ENCODE measurements around the gene REX1BD. TPM values are rescaled to one million over a fixed set of nuclear protein-coding genes. Genes with fewer than 3 reads are reported as not detected.

The REX1BD gene
- total and polyA plus RNA-seq, 10 of the 15 experiments (the other 5 are each of a cell fraction or from before 2014, with no cell fraction given), result 1.1 to 101 (median 35.0) TPM

DNA sequence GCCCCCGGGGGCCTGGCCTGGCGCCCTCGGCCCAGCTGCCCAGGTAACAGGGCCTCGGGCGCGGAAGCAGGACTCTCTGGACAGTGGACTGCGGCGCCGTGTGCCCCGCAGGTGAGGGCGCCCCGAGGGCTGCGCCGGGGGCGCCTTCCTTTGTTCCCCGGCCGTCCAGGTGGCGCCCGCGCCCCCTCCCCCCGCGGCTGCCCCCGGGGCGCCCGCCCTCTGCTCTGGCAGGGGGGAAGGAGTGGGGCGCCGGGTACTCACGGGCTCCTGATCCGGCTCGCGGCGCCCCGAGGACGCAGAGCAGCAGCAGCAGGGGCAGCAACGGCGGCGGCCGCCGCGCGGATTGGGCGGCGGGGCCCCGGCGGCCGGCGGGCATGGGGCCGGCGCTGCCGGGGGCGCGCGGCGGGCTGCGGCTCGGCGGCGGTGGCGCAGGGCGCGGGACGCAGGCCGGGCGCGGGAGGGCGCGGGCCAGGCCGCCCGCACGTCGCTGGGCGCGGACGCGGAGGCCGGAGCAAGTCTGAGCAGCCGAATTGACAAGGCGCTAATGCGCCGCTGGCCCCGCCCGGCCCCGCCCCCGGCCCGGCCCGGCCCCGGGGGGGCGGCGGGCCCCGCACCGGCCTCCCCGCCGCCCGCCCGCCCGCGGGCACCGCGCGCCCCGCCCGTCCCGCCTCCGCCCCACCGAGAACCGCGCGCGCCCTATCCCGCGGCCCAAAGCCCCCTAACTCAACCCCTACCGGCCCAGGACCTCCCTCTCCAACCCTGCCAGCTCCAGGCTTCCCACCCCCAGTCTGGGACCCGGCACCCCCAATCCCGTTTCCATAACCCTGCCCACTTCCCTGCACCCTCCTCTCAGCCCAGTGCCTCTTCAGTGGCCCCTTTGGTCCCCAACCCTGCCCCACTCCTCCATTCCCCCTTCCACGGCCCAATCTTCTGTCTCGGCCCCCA is 18.0 kb downstream of the REX1BD start, which contains the start of gene CRLF1 (continued):
- TF ChIP-seq ZNF384 (IDR thresholded peaks at IDR 0.05; ENCODE audit: borderline replicate concordance, low read depth, low read length), result no peak

- Histone ChIP-seq H3K4me1 (ENCODE audit: control insufficient read depth, insufficient read depth, low read length) (no peaks in the 10 kb centered on the region), H2AFZ (ENCODE audit: control insufficient read depth, low read depth, low read length) (no peak overlapping the region), H4K20me1 (ENCODE audit: control insufficient read depth, insufficient read depth) (no peaks in the 10 kb centered on the region; the same call in none of the 2 replicates), H3K27me3 (replicated peaks in 1 of 2; ENCODE audit: control insufficient read depth in 2 of 2, insufficient read depth in 2 of 2, low read length in 1 of 2) (peaks cover 29 to 33% of the 10 kb centered on the region in 2 experiments), H3K9ac (ENCODE audit: control insufficient read depth, insufficient read depth, low read length) (no peak overlapping the region), H3K4me3 (no peak overlapping the region), H3K79me2 (ENCODE audit: control insufficient read depth, insufficient read depth, low read length) (no peaks in the 10 kb centered on the region), H3K27ac (ENCODE audit: control insufficient read depth, insufficient read depth) (no peak overlapping the region), H3K36me3 (ENCODE audit: control insufficient read depth in 2 of 2, insufficient read depth in 2 of 2, low read length in 1 of 2) (no peaks in the 10 kb centered on the region), H3K4me2 (ENCODE audit: control insufficient read depth, insufficient read depth) (no peak overlapping the region), H3K9me3 (replicated peaks; ENCODE audit: control insufficient read depth, insufficient read depth, low read length) (no peaks in the 10 kb centered on the region)
- in situ Hi-C loops (cut with MboI) (no loop called here), intact Hi-C loops (cut with micrococcal nuclease; ENCODE audit: unreplicated experiment) (no loop called here)
- no TSS peak for BruUV-seq (replicated peaks)
- DNase-seq (ENCODE audit: low read depth, low spot score), result no peak
- POLR2A ChIA-PET, result no interaction called here
- no peak for ATAC-seq
- CTCF ChIA-PET, result interaction anchor here (0.7 kb wide), 1 partner anchor 96 kb away, joined by 3 read pairs; no protein-coding TSS in a partner anchor
- FAIRE-seq, result no peak
- SMC1A ChIA-PET (ENCODE audit: uncharacterized antibody, unreplicated experiment), result no interaction called here
- WGBS (ENCODE audit: insufficient coverage, insufficient replicate concordance, low lambda C conversion rate, missing lambda C conversion rate), result 5% methylated on average over 57 of the region's 68 CpGs
- RAD21 ChIA-PET (ENCODE audit: unreplicated experiment), result no interaction called here
- TF ChIP-seq SPI1 (IDR thresholded peaks at IDR 0.05; ENCODE audit: borderline replicate concordance, insufficient read depth, low read depth, low read length) (no peak), SUZ12 (IDR thresholded peaks at IDR 0.05; ENCODE audit: unreplicated experiment) (peak; percentile 38)
Observed at GRCh38 chr19:18607226-18608101, 18.9 kb downstream of the REX1BD start.

All from GM12878 (cell line).